OCI-M2 (cell line): ENCODE measurements around the gene LGALS3BP.

Experiments used
- DNase-seq: peaks from one replicate; lab custom pipeline; 2025; ENCODE audit not compliant: unreplicated experiment; lab: John Stamatoyannopoulos, UW

LGALS3BP gene

DNA sequence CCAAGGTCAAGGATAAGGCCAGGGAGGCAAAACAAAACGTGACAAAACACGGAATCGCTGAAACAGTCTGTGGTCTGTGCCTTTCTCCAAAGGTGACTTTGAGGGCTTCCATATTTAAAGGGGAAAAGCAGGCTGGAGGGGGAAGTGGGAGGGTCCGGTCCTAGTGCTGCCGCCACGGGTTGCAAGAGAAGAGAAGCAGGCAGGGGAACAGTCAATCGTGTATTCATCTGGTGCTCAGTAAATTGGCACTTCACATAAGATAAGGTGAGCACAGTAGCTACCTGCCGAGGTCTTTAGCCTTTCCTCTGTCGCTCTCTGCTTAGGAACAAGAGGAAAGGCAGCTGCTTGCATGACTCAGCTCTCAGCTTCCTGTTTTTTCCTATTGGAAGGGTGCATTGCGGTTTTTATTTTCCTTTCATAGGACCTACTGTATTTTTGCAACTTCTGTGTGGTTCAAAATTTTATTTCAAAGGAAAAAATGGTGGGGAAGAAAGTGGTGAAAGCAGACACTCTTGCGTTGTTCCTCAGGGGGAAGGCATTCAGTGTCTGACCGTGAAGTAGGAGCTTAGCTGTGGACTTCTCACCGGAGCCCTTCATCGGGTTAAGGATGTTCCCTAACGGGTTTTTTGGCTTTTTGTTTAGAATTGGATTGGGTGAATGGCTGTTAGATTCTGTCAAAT, 7.1 kb upstream of the LGALS3BP start:
- DNase-seq, result no peak

DNA sequence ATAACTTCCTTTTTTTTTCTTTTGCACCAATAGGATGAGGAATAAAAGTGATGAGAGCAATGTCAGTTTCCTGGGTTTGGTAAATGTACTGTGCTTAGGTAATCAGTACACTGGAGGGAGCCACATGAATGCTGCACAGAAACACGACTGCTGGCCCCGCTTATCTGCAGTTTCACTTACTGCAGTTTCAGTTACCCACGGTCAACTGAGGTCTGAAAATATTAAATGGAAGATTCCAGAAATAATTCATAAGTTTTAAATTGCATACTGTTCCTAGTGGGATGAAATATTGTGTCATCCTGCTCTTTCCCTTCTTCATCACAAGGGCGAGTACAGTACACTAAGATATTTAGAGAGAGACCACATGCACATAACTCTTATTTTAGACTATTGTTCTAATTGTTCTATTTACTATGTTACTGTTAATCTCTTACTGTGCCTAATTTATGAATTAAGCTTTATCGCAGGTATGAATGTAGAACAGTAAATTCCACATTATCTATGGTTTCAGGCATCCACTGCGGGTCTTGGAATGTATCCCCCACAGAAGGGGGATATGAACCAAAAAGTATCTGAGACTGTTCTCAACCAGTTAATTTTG, 6.4 kb upstream of the LGALS3BP start:
- no peak for DNase-seq

DNA sequence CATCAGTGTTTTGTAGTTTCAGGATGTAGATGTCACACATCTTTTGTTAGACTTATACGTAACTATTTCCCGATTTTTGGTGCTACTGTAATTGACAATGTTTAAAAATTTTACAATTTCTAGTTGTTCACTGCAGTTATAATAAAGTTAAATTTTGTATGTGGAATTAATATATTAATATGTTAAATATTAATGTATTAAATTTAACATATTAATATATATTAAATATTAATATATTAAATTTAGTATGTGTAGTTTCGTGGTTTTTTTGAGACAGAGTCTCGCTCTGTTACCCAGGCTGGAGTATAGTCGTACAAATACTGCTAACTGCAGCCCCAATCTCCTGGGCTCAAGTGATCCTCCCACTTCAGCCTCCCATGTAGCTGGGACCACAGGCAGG, 5.7 kb upstream of the LGALS3BP start:
- DNase-seq, result no peak

DNA sequence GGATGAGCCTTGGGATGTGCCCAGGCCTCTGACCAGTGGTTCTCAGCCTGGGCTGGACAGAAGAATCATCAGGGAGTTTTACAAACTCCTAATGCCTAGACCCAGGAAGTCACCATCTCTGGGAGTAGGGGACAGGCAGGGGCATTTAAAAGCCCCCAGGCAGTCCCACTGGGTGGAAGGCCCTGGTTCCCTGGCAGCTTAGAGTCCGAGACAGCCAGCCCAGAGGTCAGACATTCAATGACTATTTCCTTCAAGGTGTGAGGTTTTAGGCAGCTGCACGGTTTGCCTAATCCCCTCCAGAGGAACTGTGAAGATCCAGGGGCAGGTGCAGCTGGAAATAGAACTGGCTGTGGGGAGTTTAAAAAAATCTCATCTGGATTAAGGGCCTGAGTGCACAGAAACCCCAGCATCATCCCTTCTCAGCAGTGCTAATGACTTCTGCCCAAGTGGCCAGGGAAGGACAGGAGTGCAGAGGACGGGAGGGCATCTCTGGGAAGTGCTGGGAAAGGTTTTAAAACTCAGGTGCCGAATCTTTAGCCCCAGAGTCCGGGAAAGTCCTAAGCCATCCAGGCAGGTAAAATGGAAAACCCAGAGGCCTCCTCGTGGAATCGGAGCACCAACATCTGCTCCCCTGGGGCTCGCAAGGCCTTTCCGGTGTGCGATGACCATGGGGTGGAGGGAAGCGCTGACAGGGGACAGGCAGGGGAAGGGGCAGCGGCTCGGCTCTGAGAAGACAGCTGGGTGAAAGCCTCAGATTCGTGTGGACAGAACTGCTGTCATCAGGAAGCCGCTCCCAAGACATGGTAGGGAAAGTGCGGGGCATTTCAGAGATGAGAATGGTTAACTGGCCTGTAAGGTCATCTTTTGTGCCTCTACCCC, 1.5 kb upstream of the LGALS3BP start:
- DNase-seq, result no peak

DNA sequence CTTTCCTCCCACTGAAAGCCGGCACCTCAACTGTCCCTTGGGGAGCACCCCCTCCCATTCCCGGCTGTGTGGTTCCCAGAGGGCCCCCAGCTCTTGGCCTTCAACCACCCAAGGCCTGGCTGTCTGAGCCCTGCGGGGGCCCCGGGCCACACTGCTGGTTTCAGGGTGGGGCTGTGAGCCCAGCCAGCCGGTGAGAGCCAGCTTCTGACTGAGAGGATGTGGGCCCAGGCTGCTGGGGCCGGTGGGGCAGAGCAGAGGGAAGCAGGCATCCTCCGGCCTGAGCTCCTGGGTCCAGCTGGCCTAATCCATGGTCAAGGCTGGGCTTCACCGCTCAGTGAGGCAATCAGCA, 875 bp upstream of the LGALS3BP start:
- no peak for DNase-seq

DNA sequence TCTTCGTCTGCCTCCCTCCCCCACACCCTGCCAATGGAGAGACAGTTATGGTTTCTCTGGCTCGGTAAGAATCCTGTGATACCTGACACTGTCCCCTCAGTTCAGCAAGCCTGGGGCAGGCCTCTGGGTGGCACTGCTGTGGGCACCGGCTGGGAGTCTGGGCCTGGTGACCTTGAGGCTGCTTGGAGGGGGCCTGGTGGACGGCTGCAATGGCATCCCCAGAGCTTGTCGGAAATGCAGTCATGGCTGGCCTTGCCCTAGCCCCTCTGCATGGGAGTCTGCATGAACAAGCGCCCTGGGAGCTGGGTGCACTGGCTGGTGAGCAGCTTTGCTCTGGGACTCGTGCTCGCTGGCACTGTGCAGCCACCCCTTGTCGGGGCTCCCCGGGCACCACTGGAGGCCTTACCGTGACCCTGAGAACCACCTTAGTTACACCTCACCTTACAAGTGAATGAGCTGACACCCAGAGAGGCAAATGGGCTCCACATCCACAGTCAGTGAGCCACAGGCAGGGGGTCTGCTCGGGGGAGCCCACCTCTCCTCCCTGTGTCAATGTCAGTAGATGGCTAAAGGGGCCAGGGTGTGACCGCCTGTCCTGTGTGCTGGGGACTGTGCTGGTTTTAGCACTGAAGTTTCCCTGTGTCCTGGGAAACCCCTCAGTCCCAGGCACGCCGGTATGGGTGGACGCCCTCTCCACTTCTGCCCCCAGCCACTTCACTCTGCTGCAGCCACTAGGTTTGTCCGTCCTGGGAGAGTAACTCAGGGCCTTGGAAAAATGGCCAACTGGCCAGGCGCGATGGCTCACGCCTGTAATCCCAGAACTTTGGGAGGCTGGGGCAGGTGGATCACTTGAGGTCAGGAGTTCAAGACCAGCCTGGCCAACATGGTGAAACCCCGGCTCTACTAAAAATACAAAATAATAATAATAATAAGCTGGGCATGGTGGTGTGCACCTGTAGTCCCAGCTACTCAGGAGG, 1.4 kb downstream of the LGALS3BP start:
- no peak for DNase-seq

DNA sequence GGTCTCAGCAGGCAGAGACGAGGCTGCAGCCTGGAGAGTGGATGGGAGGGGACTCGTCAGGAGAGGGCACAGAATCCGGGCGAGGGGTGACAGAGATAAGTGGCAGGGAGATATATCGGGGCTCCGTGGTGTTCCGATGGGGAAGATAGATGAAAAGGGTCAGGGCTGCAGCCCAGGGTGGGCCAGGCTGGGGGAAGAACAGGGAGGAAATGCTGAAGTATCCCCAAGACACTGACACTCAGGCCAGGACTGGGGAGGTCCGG, 2.1 kb downstream of the LGALS3BP start:
- DNase-seq, result no peak

DNA sequence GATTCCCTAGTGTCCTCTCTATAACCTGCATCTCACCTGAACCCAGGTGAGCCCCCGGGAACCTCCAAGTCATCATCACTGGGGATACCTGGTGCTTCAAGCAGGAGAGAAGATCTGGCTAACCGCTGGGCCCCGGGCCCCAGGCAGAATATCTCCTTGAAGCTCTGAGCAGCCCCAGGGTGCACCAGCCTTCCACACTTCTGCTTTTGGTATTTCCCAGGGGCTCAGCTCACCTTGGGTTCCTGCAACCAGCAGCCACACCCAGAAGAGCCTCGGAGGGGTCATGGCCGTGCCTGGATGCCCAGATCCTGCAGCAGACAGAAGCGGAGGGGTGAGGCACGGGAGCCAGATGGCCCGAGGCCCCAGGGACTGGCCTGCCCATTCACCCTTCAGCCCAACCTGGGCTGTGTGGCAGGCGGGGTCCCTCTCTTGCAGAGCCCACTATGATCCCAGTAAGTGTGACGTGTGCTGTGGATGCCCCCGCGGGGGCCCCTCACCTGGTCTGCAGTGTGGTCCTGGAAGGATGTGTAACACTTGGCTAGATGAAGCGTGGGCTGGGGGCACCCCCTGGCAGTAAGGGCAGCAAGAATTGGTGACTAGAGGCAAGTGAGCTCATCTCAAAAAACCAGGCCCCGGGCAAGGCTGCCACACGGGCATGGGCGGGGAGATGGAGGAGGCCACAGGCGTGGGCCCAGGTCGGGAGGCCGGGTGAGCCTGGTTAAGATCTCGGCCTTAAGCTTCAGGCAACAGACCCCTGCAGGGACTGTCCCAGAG, 2.6 kb downstream of the LGALS3BP start:
- DNase-seq, result no peak

DNA sequence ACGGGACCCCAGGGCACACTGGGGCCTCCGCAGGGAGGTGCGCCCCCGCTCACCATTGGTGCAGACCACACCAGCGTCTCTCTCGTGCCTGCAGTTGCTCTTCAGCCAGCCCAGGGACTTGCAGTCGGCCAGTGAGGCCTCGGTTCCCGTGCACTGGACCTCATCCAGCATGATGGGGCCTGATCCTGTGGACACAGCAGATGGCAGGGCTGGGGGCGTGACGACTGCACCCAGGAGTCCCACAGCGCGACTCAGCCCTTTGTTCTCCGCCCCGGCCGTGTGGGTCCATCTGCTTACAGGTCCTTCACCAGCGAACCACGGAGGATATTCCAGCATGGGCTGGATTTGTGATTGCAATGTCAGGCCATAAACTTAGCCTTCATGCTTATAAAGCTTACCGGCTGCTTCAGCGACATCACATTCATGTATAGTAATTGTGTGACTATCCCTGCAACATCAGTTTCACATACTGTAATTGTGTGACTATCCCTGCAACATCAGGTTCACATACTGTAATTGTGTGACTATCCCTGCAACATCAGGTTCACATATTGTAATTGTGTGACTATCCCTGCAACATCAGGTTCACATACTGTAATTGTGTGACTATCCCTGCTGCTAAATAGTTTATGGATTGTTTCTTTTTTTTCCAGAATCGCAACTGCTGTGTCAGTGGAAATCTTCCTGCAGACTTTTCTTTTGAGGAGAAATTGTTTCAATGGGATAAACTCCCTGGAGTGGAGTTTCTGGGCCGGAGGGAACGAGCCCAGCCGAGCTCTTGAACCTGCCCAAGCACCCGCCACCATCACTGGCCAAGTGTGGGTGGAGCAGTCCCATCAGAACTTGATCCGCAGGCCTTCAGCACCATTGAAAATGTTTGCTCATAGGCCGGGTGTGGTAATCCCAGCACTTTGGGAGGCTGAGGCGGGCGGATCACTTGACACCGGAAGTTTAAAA, 4.8 kb downstream of the LGALS3BP start:
- no peak for DNase-seq

DNA sequence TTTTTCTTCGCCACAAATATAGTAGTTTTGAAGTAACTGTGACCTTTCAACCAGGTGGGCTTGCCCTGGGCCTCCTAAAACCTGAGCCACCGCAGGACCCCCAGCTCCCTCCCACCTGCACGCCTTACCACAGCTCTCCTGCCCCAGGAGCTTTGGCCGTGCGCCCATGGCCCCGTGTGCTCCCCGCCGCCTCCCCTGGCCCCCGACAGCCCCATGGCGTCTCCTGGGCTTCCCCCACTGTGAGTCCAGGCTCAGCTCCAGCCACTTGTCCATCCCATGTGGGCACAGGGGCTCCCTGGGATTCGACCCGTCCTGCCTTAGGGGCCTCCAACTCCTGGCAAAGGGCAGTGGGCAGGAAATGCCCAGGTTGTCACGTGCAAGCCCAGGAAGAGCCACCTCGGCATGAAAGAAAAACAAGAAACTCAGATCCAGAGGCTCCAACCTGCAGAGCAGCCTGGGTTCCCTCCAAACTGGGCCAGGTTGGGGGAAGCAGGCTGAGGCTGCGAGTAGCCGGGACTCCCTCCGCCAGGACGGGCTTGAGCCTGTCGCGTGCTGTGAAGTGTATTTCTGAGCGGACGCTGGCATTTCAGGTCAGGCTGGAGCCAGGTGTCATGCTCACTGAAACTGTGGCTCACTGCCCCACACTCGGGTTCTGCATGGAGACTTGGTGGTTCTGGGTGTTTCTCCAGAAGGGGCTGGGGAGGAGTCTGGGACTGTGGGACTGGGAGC, 5.8 kb downstream of the LGALS3BP start:
- no peak for DNase-seq

DNA sequence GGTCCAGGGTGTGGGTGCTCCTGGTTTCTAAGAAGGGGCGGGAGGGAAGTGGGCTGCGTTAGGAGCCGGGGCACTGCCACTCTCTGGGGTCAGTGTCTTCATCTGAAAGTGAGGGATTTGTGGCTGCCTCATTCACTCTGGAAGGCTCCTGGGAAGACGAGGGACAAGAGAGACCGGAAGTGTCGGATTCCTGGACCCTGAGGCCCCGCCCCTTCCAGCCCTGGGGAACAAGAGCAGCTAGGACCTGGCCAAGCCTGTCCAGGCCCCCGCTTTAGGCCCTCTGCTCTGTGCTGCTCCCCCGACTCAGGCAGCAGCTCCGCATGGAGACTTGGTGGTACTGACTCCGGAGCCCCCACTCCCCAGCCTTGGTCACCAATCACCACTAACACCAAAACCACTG, 6.5 kb downstream of the LGALS3BP start:
- no peak for DNase-seq

DNA sequence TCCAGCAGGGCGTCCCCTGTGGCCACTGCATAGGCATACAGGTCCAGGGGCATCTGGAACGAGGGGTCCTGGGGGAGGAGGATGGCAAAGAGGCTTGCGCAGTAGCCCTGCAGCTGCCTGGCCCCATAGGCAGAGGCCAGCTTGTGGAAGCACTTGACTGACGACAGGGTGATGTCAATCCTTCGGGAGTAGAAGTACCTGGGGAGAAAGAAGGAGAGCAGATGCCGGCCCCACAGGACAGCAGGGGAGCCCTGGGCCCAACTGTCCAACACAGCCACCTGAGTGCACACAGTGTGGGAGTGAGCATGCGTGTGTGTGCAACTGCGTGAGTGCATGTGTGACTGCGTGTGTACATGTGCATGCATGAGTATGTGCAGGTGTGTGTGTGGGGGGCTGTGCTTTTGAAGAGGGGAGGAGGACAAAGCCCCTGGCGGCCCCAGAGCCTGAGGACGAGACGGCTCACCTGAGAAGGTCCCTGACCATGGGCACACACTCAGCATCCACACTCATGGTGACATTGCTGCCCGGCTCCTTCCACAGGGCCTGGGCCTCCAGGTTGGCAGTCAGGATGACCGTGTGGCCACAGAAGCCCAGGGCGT, 7.1 kb downstream of the LGALS3BP start:
- no peak for DNase-seq

DNA sequence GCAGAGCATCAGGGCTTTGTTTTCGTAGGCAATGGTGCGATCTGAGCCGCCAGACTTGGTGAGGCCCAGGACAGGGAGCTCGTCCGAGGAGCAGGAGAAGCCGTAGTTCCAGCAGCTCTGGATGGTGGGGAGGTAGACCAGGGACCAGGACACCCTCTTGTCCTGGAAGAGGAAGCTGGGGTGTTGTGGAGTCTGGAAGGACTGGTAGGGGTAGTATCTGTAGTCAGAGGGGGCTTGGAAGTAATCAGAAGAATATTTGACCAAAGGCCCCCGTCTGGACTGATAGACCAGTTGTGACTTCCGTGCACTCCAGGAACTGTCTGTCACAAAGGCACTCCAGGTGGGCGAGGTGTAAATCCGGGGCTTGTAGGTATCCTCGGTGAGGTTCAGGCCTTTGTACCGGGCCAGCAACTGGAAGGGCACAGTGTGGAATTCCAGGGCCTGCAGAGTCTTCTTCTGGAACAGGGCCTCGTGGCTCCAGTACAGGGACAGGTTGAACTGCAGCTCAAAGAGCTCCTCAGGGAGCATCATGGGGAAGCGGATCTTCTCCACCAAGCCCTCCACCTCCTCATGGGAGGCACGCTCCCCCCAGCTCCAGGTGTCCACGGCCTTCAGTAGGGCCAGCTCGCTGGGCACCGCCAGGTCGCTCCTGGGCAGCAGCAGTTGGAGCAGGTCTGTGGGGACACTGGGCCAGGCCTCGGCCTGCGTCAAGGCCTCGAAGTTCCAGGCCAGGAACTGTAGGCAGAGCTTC, 7.8 kb downstream of the LGALS3BP start:
- no peak for DNase-seq

DNA sequence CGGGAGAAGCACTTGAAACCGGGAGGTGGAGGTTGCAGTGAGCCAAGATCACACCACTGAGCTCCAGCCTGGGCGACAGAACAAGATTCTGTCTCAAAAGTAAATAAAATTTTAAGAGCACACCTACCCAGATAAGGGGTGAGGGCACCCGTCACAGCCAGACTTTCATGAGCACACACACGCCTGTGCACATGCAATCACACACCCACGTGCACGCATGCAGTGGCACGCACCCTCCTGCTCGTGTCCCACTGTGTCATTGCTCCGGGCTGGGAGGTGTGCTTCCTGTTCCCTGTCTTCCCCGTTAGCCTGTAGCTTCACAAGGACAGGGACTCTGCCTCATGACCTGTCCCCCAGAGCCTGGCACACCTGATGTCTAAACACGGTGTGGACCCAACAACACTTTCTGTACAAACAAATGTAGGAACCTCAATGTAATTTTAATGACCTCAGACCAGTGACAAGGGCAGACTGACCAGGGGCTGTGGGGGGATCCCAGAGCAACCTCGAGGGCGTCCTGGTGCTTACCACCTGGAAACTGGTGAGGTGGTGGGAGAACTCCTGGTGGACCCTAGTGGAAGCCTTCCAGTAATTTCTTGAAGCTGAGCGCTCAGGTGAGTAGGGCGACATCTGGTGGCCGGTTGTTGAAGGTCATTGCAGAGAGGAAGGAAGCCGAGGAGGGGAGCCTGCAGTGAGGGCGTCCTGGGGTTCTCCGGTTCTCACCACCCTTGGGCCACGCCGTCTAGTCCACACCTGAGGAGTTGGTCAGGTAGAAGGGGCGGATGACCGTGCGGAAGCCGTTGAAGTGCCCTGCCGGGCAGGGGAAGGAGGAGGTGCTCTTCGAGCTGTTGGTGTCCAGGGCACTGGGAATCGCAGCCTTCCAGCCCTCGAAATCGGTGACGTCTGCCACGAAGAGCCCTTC, 8.6 kb downstream of the LGALS3BP start:
- DNase-seq, result no peak

DNA sequence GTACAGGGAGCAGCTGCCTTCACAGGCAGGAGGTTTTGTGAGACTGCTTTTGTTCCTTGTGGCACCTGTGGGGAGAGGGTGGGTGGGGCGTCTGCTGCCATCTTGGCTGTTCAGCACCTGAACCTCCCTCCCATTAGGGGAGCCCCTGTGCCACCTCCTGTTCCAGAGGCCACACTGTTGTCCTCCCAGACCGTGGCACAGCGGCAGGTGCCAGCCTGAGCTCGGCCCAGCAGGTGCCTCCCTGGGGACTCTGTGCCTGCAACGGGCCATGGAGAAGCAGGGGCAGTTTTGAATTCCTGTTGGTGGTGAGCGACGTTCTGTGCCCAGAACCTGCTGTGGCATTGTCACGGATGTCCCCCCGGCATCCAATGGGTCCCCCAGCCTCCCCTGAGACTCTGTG, 9.9 kb downstream of the LGALS3BP start:
- DNase-seq, result no peak

DNA sequence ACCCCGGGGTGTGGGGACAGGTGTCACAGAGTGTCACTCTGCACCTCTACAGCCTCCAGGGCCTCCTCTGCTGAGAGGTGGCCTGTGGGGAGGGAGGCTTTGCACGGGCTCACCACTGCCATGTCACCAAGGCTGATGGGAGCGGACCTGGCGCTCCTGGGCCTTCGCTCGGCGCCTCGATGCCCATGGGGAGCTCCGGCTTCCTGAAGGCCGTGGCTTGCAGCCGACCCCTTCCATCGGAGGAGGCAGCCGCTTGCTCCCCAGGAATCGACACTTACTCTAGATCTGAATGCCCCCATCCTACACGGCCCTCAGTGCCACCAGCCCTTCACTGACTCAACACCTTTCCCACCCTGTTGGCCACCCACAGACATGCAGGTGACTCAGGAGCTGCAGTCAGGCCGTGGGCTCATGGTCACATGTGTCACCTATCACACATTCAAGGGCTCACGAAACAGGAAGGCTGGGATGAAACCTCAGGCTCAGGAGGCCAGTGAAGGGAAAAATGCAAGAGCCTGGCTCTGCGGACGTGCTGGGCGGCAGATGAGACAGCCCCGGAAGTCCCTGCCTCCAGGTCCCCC, 11.9 kb downstream of the LGALS3BP start:
- no peak for DNase-seq
